GM19463 (cell line): Measurements from ENCODE around the gene HECW1.
"Not testable (repeated sequence)": the region's sequence is repeated elsewhere in the genome, so short reads cannot be mapped to it uniquely, and the experiment has no call there.

Experiments
- ATAC-seq: cut with Tn5 transposase; IDR thresholded peaks from one replicate; pipeline ENCODE4 v1.9.1; 2021; ENCODE audit warnings: mild to moderate bottlenecking, moderate library complexity; ENCODE audit not compliant: unreplicated experiment

Gene HECW1

DNA sequence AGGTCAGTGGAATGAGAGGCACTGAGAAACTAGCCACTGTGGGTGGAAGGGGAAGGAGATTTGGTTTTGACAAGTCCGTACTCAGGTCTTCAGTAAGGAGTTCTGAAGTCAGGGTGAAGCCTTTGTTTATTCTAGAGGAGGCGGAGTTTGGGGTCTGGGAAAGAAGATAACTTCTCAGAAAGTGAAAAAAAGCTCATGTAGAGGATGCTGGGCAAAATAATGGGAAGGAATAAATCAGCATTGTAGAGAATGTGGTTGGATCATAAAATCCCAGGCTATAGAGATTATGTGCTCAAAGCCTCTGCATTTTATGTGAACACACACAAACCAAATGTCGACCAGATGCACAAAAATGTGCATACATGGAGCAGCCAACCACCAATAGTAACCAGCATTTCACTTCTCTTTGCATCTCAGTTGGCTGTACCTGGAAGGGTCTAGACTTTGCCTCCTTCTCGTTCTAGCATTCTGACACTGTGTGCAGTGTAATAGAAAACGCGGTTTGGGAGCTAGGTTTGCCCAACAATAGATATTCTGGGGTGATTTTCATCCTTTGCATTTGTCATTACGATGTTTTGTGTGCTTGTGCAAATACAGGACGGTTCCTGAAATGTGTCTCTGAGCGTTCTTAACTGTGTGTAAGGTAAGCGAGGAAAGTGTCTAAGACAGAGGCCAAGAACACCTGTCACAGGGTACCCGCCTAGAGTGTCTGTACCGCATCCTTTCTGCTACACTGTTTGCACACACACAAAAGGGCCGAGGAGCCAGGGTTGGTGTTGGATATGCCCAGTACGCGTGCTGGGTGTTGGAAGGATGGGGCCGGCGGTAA, 603 bp upstream of the HECW1 start:
- ATAC-seq: no peak

DNA sequence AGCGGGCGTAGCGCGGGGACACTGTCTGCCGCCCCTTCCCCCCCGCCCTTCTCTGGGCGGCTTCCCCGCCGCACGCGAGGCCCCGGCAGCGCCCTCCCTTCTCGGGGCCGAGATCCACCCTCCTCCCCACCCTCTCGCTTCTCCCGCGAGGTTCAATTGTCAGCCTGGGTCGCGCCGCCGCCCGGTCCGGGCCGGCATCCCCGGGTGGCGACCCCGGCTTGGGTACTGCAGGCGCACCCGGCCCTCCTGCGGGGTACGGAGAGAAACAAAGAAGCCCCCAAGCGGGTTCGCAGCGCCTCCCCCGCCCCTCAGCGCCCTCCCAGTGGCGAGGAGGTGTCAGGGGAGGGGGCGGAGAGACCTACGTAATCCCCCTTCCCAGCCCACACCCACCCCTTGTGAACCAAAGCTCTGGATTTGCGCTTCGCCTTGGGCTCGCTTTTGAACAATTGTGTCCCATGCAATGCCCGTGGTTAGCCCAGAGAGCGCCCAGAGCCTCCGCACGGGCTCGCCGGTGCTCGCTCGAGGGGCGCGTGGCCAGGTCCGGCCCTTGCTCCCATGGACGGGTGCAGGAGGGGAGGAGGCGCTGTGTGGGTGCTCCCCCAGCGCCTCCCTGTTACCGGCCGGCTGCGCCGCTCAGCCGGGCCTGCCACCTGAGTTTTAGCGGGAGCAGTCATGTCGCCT, 634 bp downstream of the HECW1 start:
- no peak for ATAC-seq

DNA sequence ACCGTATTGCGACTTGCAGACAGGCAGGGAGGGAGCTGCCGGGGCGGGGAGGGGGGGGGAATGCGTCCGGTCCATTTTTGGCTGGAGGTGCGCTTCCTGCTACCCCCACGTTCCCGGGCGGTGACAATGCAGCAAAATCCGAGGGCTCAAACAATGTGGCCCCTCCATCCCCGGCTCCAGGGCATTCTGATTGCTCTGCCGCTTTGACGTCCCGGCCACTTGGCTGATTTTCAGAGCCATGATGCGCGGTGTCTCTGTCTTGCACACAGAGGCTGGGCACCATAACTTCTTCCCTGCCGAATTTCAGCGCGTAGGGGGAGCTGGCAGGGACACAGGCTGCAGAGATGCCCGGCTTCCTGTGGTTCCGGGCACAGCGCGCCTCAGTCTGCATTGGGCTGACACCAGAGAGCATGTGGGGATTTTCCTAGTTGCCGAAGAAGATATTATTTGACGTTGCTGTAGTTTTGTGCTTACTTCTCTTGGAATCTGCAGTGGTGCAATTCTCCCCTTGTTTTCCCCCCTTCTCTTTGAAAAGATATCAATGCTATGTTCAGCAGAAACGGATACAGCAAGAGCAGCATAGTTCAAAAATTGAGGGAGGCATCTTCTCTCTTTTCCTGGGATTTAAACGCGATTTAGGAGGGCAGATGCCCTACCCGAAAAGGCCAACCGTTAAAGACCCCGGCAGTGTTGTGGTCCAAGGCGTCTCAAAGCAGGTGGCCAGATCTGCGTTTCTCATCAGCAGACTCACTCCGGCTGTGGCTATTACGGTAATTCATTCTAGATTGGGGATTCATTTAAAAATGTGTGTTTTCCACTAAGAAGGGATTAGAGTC, 1.4 kb downstream of the HECW1 start:
- ATAC-seq: no peak

DNA sequence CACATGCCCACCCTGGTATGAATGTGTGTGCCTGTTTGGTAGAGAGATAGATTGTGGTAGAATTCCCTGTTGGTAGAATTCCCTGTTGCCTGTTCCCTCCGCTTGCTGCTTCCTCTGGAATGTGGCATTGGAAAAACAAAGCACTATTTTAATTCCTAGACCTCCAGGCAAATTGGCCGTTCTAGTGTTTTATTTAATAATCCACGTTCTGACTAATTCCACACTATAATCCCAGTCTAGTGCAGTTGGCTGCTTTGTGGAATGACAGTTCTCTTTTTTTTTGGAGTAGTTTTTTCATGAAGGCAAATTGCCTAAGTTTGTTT, 2.0 kb downstream of the HECW1 start:
- no peak for ATAC-seq

DNA sequence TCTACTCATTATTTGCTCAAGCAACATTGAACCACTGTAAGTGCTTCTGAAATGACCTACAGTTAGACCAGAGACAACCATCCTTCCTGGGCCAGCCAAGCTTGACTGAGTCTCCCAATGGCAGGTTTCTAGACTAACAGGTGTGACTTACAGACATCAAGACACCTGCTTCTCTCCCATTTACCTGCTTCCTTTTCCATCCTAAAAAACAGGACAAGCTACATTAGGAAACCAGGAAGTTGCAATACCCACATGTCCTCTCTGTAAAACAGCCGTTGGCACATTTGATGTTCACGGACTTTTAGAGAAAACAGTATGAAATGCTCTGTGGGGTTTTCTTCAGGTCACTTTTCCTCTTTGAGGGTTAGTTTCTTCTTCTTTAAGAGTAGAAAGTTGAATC, 4.0 kb downstream of the HECW1 start:
- ATAC-seq: no peak

DNA sequence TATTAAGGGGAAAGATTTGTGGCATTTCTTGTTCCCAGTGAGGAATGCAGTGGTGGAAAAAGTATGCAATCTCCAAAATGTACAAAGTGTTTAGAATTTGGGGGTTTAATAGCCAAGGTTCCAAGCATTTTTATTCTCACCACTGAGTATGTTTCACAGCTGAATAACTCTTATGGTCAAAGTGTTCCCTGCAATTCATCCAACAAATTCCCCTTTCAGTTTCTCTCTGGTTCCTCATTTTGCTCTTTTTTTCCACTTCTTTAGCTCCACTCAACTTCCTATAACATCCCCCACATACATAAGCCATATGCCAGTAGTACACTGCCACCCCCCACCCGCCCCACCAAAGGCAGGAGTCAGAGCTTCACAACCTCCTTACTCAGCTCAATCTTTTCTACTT, 4.6 kb downstream of the HECW1 start:
- no peak for ATAC-seq

DNA sequence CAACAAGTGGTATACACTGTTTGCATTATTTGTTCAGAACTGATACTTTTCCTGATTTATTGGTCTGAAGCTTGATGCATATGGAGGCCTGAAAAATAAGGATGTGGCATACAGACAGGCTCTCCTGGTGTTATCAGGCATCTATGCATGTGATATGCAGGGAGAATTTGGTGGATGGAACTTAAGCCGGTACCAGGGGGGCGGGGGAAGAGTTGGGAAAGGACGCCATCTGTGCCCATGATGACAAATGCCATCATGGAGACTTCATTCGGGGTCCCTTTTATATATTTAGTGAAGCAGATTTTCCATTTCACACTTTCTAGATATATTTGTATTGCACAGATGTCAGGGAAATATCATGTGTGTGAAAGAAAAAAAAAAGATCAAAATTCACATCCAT, 5.4 kb downstream of the HECW1 start:
- ATAC-seq: no peak

DNA sequence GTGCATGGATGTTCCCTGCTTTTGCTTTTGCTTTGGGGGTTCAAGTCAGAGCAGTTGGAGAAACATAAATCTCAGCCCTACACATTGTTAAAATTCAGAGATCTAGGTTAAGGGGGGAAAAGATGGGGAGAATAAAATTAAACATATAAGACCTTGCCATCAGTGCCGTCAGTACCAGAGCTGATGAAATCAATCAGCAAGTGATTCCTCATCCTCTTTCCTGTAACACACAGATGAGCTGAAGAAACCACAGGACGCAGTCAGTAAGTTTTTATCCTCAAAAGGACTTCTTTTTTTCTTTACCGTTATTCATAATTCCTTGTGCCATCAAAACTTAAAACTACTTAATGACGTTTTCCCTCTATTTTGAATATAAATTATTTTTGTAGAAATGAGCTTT, 5.9 kb downstream of the HECW1 start:
- ATAC-seq: no peak

DNA sequence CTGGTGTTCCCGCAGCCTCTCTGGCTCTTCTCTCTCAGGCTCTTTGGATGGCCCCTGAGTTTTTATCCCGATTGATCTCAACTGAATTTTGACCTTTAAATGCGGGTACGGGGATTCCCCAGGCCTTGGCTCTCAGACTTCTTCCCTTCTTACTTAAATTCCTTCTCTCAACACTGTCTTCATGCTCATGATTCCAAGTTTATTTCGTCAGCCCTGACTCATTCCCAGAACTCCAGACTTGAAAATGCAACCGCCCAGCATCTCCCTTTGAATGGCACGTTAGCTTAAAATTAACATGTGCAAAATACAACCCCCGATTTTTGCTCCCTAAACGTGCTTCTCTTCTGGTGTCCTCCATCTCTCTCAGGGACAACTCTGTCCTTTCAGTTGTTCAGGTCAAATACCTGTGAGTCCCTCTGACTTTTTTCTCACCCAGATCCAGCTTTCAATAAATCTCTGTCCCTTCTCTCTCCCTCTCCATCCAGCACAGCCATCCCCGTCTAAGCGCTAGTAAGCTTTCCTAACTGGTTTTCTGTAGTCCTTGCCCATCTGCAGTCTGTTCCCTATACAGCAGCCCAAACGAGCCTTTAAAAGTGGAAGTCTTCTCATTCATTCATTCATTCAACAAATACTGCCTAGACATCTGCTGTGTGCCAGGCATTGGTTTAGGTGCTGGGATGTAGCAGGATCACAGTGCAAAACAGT, 7.1 kb downstream of the HECW1 start:
- ATAC-seq: no peak

DNA sequence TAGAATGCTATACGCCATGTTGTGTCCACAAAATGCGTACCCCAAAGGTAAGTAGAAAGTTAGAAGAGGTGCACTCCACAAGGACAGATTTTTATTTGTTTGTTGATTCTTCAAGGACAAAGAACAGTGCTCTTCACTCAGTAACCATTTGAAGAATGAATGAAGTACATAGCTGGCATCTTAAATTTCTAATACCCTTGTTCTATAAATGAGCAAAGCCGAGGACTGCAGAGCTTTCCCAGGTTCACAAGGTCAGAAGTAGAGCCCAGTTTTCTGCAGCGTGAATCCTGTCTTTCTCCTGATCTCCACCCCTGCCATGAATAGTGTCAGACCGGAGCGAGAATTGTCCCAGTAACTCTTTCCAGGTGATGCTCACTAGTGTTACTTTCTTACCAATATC, 9.5 kb downstream of the HECW1 start:
- ATAC-seq: no peak

DNA sequence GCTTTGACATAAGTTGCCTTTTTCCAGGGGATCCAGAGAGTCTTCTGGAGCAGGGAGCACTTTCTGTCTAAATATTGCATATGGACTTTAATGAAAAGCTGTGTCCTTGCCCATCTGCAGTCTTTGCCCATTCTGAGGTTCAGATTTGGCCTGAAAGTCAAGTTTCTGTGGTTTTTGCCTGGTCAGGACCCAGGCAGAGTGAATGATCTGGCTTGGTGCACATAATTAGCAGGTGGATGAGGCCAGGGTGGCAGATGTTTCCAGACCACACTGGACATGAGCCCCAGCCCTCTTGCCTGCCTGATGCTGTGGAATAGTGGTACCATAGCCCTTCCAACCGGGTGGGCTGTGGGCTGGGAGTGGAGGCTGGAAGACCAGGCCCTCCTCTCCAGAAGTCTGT, 11.0 kb downstream of the HECW1 start:
- no peak for ATAC-seq

DNA sequence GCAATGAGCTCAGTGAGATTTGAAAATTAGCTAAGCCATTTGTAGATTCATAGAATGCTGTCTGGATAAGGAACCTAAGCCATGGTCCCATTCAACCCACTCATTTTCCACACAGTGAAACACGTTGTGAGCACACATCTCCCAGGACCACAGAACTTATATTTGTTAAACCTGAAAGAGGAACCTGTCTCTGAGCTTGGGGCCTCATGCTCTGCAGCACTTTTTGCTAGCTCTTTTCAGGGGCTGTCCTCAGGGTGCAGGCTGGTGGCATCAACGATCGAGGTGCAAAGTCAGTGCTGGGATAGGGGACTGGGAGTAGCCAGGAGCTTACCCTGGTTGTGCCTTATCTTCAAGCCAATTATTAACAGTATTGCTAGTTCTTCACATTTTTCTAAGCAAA, 11.9 kb downstream of the HECW1 start:
- ATAC-seq: no peak

DNA sequence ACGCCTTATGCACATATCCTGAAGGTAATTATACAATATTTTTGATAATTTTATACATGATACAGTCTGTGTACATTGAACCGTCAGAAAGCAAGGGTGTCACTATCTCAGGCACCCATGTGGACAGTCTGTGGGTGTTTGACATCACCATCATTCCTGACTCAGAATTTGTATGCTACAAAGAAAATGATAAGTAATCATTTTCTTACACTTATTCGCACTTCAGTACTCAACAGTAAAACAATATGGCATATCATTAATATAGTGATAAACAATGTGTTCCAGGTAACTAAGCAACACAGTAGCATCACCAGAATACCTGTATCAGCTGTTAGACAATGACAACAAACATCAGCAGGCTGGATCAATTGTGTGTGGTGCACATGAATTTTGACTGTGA, 17.9 kb downstream of the HECW1 start:
- no peak for ATAC-seq

DNA sequence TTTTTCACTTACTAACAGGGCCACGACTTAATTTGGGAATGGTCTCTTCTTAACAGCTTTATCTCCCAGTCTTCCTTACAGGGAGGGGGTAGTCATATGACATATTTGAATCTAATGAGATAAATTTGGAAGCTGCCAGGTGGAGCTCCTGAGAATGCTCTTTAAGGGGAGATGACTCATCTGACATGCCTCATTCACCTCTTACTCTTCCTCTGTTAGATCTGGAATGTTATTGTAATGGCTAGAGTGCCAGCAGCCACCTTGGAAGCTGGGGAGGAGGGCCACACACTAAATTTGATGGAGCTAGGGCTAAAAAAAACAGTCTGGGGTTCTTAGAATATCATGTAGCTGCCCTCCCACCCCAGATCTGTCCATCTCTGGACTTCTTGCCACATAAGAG, 22.7 kb downstream of the HECW1 start:
- no peak for ATAC-seq

DNA sequence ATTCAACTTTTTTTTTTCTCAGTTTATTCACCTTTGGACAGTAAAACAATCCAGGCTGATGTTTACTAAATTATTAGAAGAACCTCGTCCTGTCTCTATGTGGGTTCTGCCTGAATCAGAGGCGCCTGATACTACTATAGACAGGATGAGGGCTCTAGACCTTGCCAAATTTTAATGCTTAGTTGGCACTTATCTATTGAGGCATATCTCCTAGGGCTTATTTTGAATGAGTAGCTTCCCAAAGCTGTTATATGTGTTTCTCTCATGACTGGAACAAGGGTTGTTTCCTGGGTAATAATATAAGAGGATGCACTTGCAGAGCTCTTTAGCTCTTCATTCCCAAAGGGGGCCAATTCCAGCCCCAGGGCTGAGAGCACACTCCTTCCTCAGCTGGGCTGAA, 23.6 kb downstream of the HECW1 start:
- ATAC-seq: no peak

DNA sequence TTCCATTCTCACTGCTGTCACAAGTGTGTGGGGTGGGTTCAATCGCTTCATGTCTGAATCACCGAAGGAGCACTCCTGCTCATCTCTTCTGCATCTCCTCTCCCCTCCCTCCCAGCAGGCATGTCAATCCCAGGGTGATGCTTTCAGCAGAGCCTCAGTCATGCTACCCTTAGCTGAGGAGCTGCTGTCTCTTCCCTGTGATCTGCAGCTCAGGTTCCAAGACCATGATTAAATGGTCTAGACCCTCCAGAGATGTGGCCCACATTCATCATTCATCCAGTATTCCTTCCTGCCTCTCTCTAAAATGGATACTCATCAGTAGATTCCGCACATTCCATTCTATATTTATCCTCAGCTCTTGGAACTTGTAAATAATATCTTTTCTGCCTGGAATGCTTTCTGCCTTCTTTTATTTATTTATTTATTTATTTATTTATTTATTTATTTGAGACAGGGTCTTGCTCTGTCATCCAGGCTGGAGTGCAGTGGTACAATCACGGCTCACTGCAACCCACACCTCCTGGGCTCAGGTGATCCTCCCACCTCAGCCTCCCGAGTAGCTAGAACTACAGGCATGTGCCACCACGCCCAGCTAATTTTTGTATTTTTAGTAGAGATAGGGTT, 24.8 kb downstream of the HECW1 start:
- ATAC-seq: not testable (repeated sequence)

DNA sequence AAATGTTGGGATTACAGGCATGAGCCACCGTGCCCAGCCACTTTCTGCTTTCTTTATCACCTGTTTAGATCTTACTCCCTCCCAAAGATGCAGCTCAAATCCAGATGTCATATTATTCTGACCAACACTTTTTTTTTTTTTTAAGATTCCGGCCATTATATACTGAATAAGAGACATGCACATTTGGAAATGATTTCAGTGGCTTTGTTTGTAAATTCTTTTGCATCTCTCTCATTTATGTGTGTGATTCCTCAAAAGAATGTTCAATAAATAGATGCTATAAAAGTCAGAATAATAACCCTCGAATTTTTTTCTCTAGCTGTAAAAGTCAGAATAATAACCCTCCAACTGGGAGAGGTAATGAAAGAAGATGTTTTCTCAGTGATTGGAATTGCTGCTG, 25.4 kb downstream of the HECW1 start:
- no peak for ATAC-seq

DNA sequence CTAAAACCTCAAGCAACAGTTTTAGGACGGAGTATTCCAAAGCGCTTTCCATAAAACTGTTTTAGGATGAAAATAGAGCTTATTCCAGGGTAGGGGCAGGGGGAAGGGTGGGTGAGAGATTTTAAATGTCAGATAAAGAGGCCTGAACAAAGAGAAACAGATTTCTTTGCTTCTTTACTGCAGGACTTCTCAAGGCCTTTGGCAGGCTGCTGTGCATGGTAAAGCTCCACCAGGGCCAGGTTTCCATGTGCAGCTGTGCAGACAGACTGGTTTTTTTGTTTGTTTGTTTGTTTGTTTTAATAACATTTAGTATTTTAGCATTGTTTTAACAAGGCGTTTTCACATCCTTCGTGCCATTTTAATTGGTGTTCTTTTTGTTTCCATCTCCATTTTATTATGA, 26.3 kb downstream of the HECW1 start:
- ATAC-seq: no peak

DNA sequence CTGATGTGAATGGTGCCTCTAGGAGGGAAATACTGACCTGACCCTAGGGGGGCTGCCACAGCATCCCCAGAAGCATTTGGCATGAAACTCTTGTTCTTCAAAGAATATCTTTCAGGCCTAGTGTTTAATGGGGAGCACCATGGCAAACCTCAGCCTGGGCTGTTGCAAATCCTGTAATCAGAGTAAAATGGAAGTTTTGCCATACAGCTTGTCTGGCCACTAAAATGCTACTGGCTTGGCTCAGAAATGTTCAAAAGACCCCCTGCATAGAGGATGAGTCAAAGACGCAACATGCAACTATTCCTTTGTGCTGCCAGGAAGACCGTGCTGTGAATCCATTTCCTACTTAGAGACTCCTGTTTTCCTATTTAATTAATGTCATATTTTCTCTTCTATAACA, 26.7 kb downstream of the HECW1 start:
- no peak for ATAC-seq

DNA sequence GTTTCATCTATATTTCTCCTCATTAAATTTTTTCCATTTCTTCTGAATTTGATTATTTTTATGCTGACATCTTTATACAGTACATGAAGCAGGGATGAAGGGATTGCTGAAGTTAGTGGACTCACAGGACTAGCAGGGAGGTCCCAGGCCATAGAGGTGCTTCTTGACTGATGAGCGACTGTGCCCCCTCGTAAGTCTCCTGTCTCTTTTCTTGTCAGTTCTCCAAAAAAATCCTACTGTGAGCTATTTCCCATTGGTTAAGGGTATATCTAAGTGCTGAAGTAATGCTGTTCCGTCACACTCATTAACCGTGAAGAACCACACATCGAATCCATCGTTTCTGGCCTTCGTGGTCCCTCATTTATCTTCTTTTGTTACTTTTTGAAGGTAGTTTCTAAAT, 27.7 kb downstream of the HECW1 start:
- no peak for ATAC-seq

DNA sequence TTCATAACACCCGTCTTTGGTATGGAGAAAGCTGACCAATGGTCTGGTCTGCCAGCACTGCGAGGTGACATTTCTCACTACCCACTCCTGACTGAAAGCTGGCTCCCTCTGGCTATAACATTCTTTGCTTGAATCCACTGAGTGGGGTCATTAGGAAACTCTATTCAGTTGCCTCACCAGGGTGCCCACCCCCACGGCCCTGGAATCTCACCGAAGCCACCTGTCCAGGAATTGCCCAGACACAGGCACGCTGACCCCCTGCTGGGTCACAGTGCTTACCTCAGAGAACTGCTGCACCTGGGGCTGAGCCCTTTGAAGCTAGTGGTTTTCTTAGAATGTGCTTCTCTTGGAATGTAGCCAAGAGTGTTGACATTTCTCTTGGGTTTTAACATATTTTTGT, 28.6 kb downstream of the HECW1 start:
- no peak for ATAC-seq
